ENCODE measurements around the gene SETD6. TPM values are rescaled to one million over a fixed set of nuclear protein-coding genes. Genes with fewer than 3 reads are reported as not detected.

Gene SETD6
- polyA plus RNA-seq, 2 of the 4 experiments (the other 2 are of a cell fraction), result 19.2 to 27.5 TPM

GRCh38 chr16:58493756-58494431 is 21.4 kb upstream of the SETD6 start (continued):
- TF ChIP-seq ELK1 (IDR thresholded peaks at IDR 0.05; ENCODE audit: low read depth, low read length), result no peak
- TF ChIP-seq TP53 (CRISPR knock-in tag; IDR thresholded peaks at IDR 0.05), result no peak
- no peak for TF ChIP-seq MAX (IDR thresholded peaks at IDR 0.05)

- Histone ChIP-seq H3K9me3 (no peaks in the 10 kb centered on the region), H3K27ac (0 out of 6 replicates have a peak overlapping the region, but pooled peaks of 1 of the 2 experiments have one; percentile 36), H3K4me3 (no peak overlapping the region), H3K4me2 (no peak overlapping the region), H3K4me1 (no peaks in the 10 kb centered on the region; the same call in 2 of the 3 replicates)
- WGBS (ENCODE audit: missing lambda C conversion rate), result 30% methylated on average over 8 of the region's 8 CpGs
- ATAC-seq (peak; percentile 52 to 73), DNase-seq (ENCODE audit: low read depth in 1 of 2, low spot score in 1 of 2) (peak; percentile 92 to 93), FAIRE-seq (no peak)
- ChIA-PET POLR2A (no interaction called here), CTCF (interaction anchor here (0.6 to 23.4 kb wide), 24 partner anchors 8 to 439 kb away, joined by 3 to 721 read pairs (median 3); partner anchors contain the start of gene SETD6)
- TF ChIP-seq FOXS1 (CRISPR knock-in tag; IDR thresholded peaks at IDR 0.05) (no peak), SREBF2 (IDR thresholded peaks at IDR 0.05) (no peak), FOSL2 (IDR thresholded peaks at IDR 0.05) (no peak), FOSL2 (CRISPR knock-in tag; IDR thresholded peaks at IDR 0.05) (no peak), MAFK (IDR thresholded peaks at IDR 0.05; ENCODE audit: partially characterized antibody) (peak; percentile 98), RFX5 (IDR thresholded peaks at IDR 0.05) (peak; percentile 96), EHF (CRISPR knock-in tag; IDR thresholded peaks at IDR 0.05) (no peak), CTCF (IDR thresholded peaks at IDR 0.05) (peak; percentile 52; the same call in 2 of the 3 replicates), PBX3 (IDR thresholded peaks at IDR 0.05) (no peak), NPAS2 (CRISPR knock-in tag; IDR thresholded peaks at IDR 0.05; ENCODE audit: borderline replicate concordance) (no peak), ZFP36 (IDR thresholded peaks at IDR 0.05; ENCODE audit: borderline replicate concordance, partially characterized antibody) (no peak), CBX2 (IDR thresholded peaks at IDR 0.05; ENCODE audit: borderline replicate concordance, low read depth) (no peak), HES2 (IDR thresholded peaks at IDR 0.05) (no peak), CHD4 (IDR thresholded peaks at IDR 0.05; ENCODE audit: borderline replicate concordance) (no peak), RAD21 (conservative IDR thresholded peaks at IDR 0.05 in 1 of 2, IDR thresholded peaks at IDR 0.05 in 1 of 2) (peak in 1 of 2 experiments; percentile 42; a peak in 2 of 5 replicates), ZC3H11A (IDR thresholded peaks at IDR 0.05) (no peak), RCOR1 (IDR thresholded peaks at IDR 0.05; ENCODE audit: low read depth, low read length) (0 out of 2 replicates have a peak, but pooled peaks have one; percentile 54), BHLHE40 (IDR thresholded peaks at IDR 0.05; ENCODE audit: low read depth, low read length) (no peak)
Observed at GRCh38 chr16:58494981-58495520, 20.3 kb upstream of the SETD6 start.

Measured in A549 (cell line).